Keratinocyte (primary cell): ENCODE data around the gene CXCR6. TPM values are rescaled to one million over a fixed set of nuclear protein-coding genes. Genes with fewer than 3 reads are reported as not detected.

ENCODE experiments used
- DNase-seq: peaks from one replicate; pipeline ENCODE4 v3.0.0-alpha.2; 2011; ENCODE audit warnings: low read depth, missing footprints, low spot score
- FAIRE-seq: peaks from 2 replicates; lab custom pipeline; 2011; peaks lifted over from hg19 to GRCh38; lab: Jason Lieb, UNC
- H2AFZ ChIP-seq: 2 replicates; pipeline ENCODE4 v1.6.0; 2012; ENCODE audit warnings: low read length, control low read depth, inconsistent platforms; ENCODE audit not compliant: control insufficient read depth
- H3K27ac ChIP-seq: 2 replicates; pipeline ENCODE4 v1.5.1; 2011; ENCODE audit warnings: low read length; ENCODE audit not compliant: control insufficient read depth, insufficient read depth
- H3K27me3 ChIP-seq: 3 replicates; pipeline ENCODE4 v1.6.0; 2011; ENCODE audit warnings: low read length; ENCODE audit not compliant: control insufficient read depth, insufficient read depth; ENCODE audit errors: extremely low read depth
- H3K36me3 ChIP-seq, 2 experiments: 2 replicates in 1 of 2; 3 replicates in 1 of 2; pipeline ENCODE4 v1.5.1; 2011; ENCODE audit warnings: low read length in 2 of 2, mild to moderate bottlenecking in 1 of 2; ENCODE audit not compliant: control insufficient read depth in 2 of 2, insufficient read depth in 2 of 2; ENCODE audit errors: extremely low read depth in 1 of 2
- H3K4me1 ChIP-seq: 3 replicates; pipeline ENCODE4 v1.5.1; 2011; ENCODE audit warnings: low read length; ENCODE audit not compliant: control insufficient read depth, insufficient read depth; ENCODE audit errors: extremely low read depth
- H3K4me2 ChIP-seq: 3 replicates; pipeline ENCODE4 v1.6.0; 2011; ENCODE audit warnings: low read depth, low read length; ENCODE audit not compliant: control insufficient read depth, insufficient read depth; ENCODE audit errors: extremely low read depth
- H3K4me3 ChIP-seq, 3 experiments: fragments of 200-600 bp in 1 of 3; sonication (generic) in 1 of 3; 2 replicates in 2 of 3; 3 replicates in 1 of 3; pipeline ENCODE4 v1.5.1; 2011 to 2016; ENCODE audit warnings: low read length in 3 of 3, mild to moderate bottlenecking in 3 of 3, control low read depth in 2 of 3, inconsistent platforms in 1 of 3, low read depth in 1 of 3, mixed read lengths in 1 of 3, mixed run types in 1 of 3, moderate library complexity in 1 of 3; ENCODE audit not compliant: control insufficient read depth in 2 of 3, insufficient read depth in 2 of 3; ENCODE audit errors: extremely low read depth in 1 of 3
- H3K79me2 ChIP-seq: 2 replicates; pipeline ENCODE4 v1.6.0; 2012; ENCODE audit warnings: low read length; ENCODE audit not compliant: control insufficient read depth, insufficient read depth
- H3K9ac ChIP-seq: 3 replicates; pipeline ENCODE4 v1.6.0; 2011; ENCODE audit warnings: low read length; ENCODE audit not compliant: control insufficient read depth, insufficient read depth; ENCODE audit errors: extremely low read depth
- H3K9me1 ChIP-seq: 3 replicates; pipeline ENCODE4 v1.6.0; 2011; ENCODE audit warnings: low read length; ENCODE audit not compliant: control insufficient read depth, insufficient read depth; ENCODE audit errors: extremely low read depth
- H3K9me3 ChIP-seq: 2 replicates; pipeline ENCODE4 v1.5.1; 2012; ENCODE audit warnings: low read depth, low read length; ENCODE audit not compliant: control insufficient read depth
- H4K20me1 ChIP-seq: 3 replicates; pipeline ENCODE4 v1.6.0; 2011; ENCODE audit warnings: low read length; ENCODE audit not compliant: control insufficient read depth, insufficient read depth; ENCODE audit errors: extremely low read depth
- EZH2 ChIP-seq: IDR thresholded peaks from one replicate; pipeline ENCODE4 v1.6.1; 2012; ENCODE audit warnings: inconsistent platforms, mild to moderate bottlenecking, low read length, moderate library complexity
- dilution Hi-C: fragments of 300-500 bp; cut with MboI; formaldehyde crosslinking; loops from one replicate; pipeline ENCODE4 v1.7.0; 2020; ENCODE audit warnings: low sequenced_read_pairs; ENCODE audit not compliant: extremely low pct_ligation_motif_present
- polyA plus RNA-seq, 5 experiments: library from polyadenylated mRNA; depleted of rRNA in 3 of 5; stranded (reverse) in 3 of 5; stranded (forward) in 1 of 5; unstranded in 1 of 5; fragments of >200 nt; gene quantifications; 1 replicate in 1 of 5; 2 replicates in 3 of 5; 3 replicates in 1 of 5; pipeline versions ENCODE4 v1.2.1 to v1.2.3, GENCODE V29; 2011 to 2012; ENCODE audit warnings: missing spikeins in 2 of 5, low read depth in 1 of 5, low replicate concordance in 1 of 5
- TF ChIP-seq, protein P1 (sequence below), 3 experiments: IDR thresholded peaks in 1 of 3; conservative IDR thresholded peaks in 1 of 3; optimal IDR thresholded peaks in 1 of 3; 2 replicates in 2 of 3; 3 replicates in 1 of 3; pipeline versions ENCODE3 to v1.5.1; 2011; ENCODE audit warnings: low read length in 3 of 3, mild to moderate bottlenecking in 3 of 3, moderate library complexity in 2 of 3, control low read depth in 1 of 3, inconsistent platforms in 1 of 3; ENCODE audit not compliant: insufficient read depth in 2 of 3; ENCODE audit errors: extremely low read depth in 1 of 3

The CXCR6 gene
- polyA plus RNA-seq, 1 donor (not counting 4 experiments of a cell fraction or from before 2014, with no cell fraction given): not detected

DNA sequence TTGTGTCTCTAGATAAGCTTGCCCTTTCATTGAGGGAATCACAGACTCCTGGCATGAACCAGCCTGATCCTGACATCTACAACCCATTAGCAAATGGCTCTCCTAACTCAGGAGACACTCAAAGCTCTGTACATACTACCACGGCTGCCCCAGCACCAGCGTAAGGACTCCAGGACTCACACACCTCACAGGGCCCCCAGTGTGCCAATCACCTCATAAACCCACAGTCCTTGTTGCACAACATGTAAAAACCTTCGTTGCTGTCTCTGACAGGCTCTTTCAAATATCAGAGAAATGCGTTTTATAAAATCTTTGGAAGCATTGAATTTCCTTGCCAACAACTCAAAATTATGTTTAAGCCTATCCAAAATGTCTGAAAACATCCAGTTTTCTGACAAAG lies 45.1 kb downstream of the CXCR6 start:
- H2AFZ ChIP-seq: no peak overlapping the region
- H3K9ac ChIP-seq: no peak overlapping the region
- H3K4me1 ChIP-seq: peaks cover 30% of the 10 kb centered on the region
- DNase-seq: no peak
- FAIRE-seq: no peak
- H3K9me1 ChIP-seq: peaks cover 2% of the 10 kb centered on the region
- no peaks in the 10 kb centered on the region for H4K20me1 ChIP-seq
- no peak overlapping the region for H3K4me2 ChIP-seq
- no peak overlapping the region for H3K4me3 ChIP-seq
- no peak for TF ChIP-seq EZH2
- TF ChIP-seq, protein P1, sequence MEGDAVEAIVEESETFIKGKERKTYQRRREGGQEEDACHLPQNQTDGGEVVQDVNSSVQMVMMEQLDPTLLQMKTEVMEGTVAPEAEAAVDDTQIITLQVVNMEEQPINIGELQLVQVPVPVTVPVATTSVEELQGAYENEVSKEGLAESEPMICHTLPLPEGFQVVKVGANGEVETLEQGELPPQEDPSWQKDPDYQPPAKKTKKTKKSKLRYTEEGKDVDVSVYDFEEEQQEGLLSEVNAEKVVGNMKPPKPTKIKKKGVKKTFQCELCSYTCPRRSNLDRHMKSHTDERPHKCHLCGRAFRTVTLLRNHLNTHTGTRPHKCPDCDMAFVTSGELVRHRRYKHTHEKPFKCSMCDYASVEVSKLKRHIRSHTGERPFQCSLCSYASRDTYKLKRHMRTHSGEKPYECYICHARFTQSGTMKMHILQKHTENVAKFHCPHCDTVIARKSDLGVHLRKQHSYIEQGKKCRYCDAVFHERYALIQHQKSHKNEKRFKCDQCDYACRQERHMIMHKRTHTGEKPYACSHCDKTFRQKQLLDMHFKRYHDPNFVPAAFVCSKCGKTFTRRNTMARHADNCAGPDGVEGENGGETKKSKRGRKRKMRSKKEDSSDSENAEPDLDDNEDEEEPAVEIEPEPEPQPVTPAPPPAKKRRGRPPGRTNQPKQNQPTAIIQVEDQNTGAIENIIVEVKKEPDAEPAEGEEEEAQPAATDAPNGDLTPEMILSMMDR (optimal IDR thresholded peaks at IDR 0.05 in 1 of 3, IDR thresholded peaks at IDR 0.05 in 1 of 3, conservative IDR thresholded peaks at IDR 0.05 in 1 of 3; ENCODE audit: extremely low read depth in 1 of 3, insufficient read depth in 2 of 3, low read length in 3 of 3): no peak
- dilution Hi-C loops: no loop called here
- peaks cover 0 to 8% of the 10 kb centered on the region in 2 experiments for H3K36me3 ChIP-seq
- no peaks in the 10 kb centered on the region for H3K9me3 ChIP-seq
- peaks cover 2% of the 10 kb centered on the region for H3K79me2 ChIP-seq
- no peak overlapping the region for H3K27ac ChIP-seq
- H3K27me3 ChIP-seq: no peaks in the 10 kb centered on the region

DNA sequence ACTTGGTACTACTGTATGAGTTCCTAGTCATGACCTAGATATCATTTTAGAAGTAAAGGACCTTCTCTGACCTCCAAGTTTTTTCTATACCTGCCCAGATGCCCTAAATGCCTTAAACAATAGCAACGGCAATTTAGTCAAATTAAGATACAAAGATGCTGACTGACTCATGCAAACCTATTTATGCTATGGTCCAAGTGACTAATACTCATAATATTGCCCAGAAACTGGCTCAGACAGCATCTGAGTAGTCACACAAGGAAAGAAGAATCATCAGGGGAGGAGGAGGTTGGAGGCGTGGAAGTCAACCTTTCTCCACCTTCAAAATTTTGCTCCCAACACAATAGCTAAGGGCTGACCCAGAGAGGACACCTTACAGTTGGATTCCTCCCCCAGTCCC lies 45.5 kb downstream of the CXCR6 start:
- dilution Hi-C loops: no loop called here
- H3K9me1 ChIP-seq: peaks cover 2% of the 10 kb centered on the region
- H3K27ac ChIP-seq: peak overlapping the region; percentile 36
- H2AFZ ChIP-seq: no peak overlapping the region
- no peaks in the 10 kb centered on the region for H4K20me1 ChIP-seq
- H3K79me2 ChIP-seq: peaks cover 2% of the 10 kb centered on the region
- H3K27me3 ChIP-seq: no peaks in the 10 kb centered on the region
- no peak for TF ChIP-seq EZH2
- TF ChIP-seq, protein P1 (optimal IDR thresholded peaks at IDR 0.05 in 1 of 3, IDR thresholded peaks at IDR 0.05 in 1 of 3, conservative IDR thresholded peaks at IDR 0.05 in 1 of 3; ENCODE audit: extremely low read depth in 1 of 3, insufficient read depth in 2 of 3, low read length in 3 of 3): no peak
- peaks cover 30% of the 10 kb centered on the region for H3K4me1 ChIP-seq
- peaks cover 0 to 8% of the 10 kb centered on the region in 2 experiments for H3K36me3 ChIP-seq
- FAIRE-seq: peak; percentile 93
- H3K4me2 ChIP-seq: peak overlapping the region; percentile 17
- no peak overlapping the region for H3K4me3 ChIP-seq
- H3K9me3 ChIP-seq: no peaks in the 10 kb centered on the region
- H3K9ac ChIP-seq: no peak overlapping the region
- DNase-seq: peak; percentile 40
